Right lobe of liver (tissue), 4 donors: Measurements from ENCODE around the gene MRPL24.

Source experiments
- POLR2A ChIP-seq: fragments of 450-650 bp; IDR thresholded peaks from one replicate; pipeline ENCODE4 v1.6.1; 2017; ENCODE audit warnings: antibody characterized with exemption, mild to moderate bottlenecking
- TF ChIP-seq, protein P1 (sequence below), 4 donors: fragments of 200-600 bp in 3 of 4; fragments of 450-650 bp in 1 of 4; IDR thresholded peaks; one replicate each; pipeline versions ENCODE4 v1.5.1 to v1.8.0; 2016 to 2022; ENCODE audit warnings: antibody characterized with exemption in 4 of 4, mild to moderate bottlenecking in 2 of 4
- donor health status: DM: no; HTN: no; CAD: no.
- donor health status: DM: no; HTN: no; CAD: no.
- donor health status: DM: no; HTN: yes; CAD: no.

DNA sequence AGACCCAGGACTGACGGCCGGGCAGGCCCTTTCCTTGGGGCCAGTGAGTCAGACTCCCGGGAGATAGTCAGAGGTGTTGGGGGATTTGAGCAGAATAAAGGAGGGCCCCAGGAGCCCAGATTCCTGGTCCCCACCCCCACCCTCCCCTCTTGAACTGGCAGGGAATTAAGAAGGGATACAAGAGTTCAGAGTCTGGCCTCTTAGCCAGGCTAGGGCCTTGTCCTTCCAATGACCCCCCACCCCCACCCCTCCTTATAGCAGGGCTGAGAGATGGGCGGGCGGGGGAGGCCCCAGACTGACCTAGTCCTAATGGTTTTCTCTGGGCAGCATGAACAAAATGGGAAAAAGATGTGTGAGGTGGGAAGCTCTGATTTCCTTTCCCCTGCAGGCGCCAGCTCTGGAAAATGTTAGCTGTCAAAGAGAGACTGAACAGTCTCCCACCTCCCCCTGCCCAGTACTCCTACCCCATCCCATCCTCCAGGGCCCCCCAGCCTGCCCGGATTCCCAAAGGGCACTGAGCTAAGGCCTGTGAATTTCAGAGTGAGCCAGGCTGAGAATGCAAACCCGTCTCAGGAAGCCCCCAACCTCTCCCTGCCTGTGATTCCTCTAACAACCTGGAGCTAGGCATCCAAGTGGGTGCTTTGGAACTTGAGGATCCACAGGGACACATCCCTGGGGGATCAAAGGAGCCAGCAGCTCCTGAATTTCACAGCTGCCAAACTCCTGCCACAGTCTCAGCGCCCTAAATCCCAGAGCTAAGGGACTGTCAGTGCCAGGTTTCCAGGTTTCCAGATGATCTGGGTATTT, 29.7 kb downstream of the MRPL24 start:
- no peak for TF ChIP-seq POLR2A
- TF ChIP-seq, protein P1, sequence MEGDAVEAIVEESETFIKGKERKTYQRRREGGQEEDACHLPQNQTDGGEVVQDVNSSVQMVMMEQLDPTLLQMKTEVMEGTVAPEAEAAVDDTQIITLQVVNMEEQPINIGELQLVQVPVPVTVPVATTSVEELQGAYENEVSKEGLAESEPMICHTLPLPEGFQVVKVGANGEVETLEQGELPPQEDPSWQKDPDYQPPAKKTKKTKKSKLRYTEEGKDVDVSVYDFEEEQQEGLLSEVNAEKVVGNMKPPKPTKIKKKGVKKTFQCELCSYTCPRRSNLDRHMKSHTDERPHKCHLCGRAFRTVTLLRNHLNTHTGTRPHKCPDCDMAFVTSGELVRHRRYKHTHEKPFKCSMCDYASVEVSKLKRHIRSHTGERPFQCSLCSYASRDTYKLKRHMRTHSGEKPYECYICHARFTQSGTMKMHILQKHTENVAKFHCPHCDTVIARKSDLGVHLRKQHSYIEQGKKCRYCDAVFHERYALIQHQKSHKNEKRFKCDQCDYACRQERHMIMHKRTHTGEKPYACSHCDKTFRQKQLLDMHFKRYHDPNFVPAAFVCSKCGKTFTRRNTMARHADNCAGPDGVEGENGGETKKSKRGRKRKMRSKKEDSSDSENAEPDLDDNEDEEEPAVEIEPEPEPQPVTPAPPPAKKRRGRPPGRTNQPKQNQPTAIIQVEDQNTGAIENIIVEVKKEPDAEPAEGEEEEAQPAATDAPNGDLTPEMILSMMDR (IDR thresholded peaks at IDR 0.05), result no peak
